Purkinje cell (primary cell): Measurements from ENCODE around the gene C1orf122. TPM values are rescaled to one million over a fixed set of nuclear protein-coding genes. Genes with fewer than 3 reads are reported as not detected.

Source experiments
- polyA plus RNA-seq: library from polyadenylated mRNA; unstranded; fragments of >200 nt; fragmentation: Nextera tagmentation; gene quantifications from 2 replicates; pipeline ENCODE4 v1.2.1, GENCODE V29; 2014

The C1orf122 gene
- polyA plus RNA-seq: 14.1 and 22.0 TPM in 2 replicates

GRCh38 chr1:37807555-37808368, at the start of gene C1orf122, which contains the start of gene YRDC:
TSS of gene C1orf122 (plus strand) at chr1:37807790. CDS start at chr1:37808405, 615 bp downstream.
TSS of gene YRDC (minus strand) at chr1:37808208. CDS start at chr1:37808180, 28 bp downstream.

GRCh38 chr1:37764888-37765441, 42.6 kb upstream of the C1orf122 start, which contains the start of gene EPHA10:
TSS of gene EPHA10 (minus strand) at chr1:37765120. CDS start at chr1:37765066, 54 bp downstream.

GRCh38 chr1:37793773-37794371, 13.7 kb upstream of the C1orf122 start, which contains the start of gene MANEAL:
TSS of gene MANEAL (plus strand) at chr1:37793847. CDS start at chr1:37794183, 336 bp downstream.

Other genes with a start within 250 kb of the C1orf122 start
- 13.2 and 18.2 TPM in 2 replicates for gene GNL2, start 211.9 kb upstream of the C1orf122 start, polyA plus RNA-seq
- gene RSPO1, start 172.9 kb upstream of the C1orf122 start, polyA plus RNA-seq: not detected in 2 replicates
- 0.44 and 2.9 TPM in 2 replicates for gene CDCA8, start 115.3 kb upstream of the C1orf122 start, polyA plus RNA-seq
- 0.15 TPM in 1 of 2 replicates, not detected in the other for gene EPHA10, start 42.7 kb upstream of the C1orf122 start, polyA plus RNA-seq
- gene MANEAL, start 13.9 kb upstream of the C1orf122 start, polyA plus RNA-seq: 20.3 and 20.4 TPM in 2 replicates
- 10.3 and 15.5 TPM in 2 replicates for gene YRDC, start 418 bp downstream of the C1orf122 start, polyA plus RNA-seq
- 1.6 and 3.7 TPM in 2 replicates for gene MTF1, start 51.8 kb downstream of the C1orf122 start, polyA plus RNA-seq
- gene INPP5B, start 139.3 kb downstream of the C1orf122 start, polyA plus RNA-seq: 0.48 and 1.2 TPM in 2 replicates
- gene SF3A3, start 182.2 kb downstream of the C1orf122 start, polyA plus RNA-seq: 34.3 and 38.2 TPM in 2 replicates
- not detected in 2 replicates for gene FHL3, start 197.7 kb downstream of the C1orf122 start, polyA plus RNA-seq
- 109 and 127 TPM in 2 replicates for gene UTP11, start 204.9 kb downstream of the C1orf122 start, polyA plus RNA-seq
- gene POU3F1, start 239.0 kb downstream of the C1orf122 start, polyA plus RNA-seq: not detected in 2 replicates